Measurements from ENCODE around the gene DMXL1.

GRCh38 chr5:119166026-119166425, 95.1 kb downstream of the DMXL1 start:
- TF ChIP-seq CTCF (IDR thresholded peaks at IDR 0.05) (no peak), POLR2A (IDR thresholded peaks at IDR 0.05) (no peak)

Measured in esophagus squamous epithelium (tissue), 4 donors.